Panc1 (cell line): ENCODE measurements around the gene MAT2B. TPM values are rescaled to one million over a fixed set of nuclear protein-coding genes. Genes with fewer than 3 reads are reported as not detected.

Experiments used
- ATAC-seq: fragments of 200-7000 bp; cut with Tn5 transposase; 2 replicates; pipeline ENCODE4 v1.9.1; 2020; ENCODE audit warnings: mild to moderate bottlenecking, moderate library complexity
- BruUV-seq: library from RNA; stranded (reverse); fragments of 400-500 nt; replicated peaks from 2 replicates; lab custom pipeline; 2021; lab: Mats Ljungman, UMichigan
- CTCF ChIA-PET: fragments of 300-600 bp; sonication (Branson Sonifier 250); formaldehyde crosslinking; loops from one replicate; lab custom pipeline; 2022; ENCODE audit warnings: antibody characterized with exemption; lab: Charles Lee
- POLR2A ChIA-PET: fragments of 300-600 bp; sonication (Branson Sonifier 250); formaldehyde crosslinking; loops from one replicate; lab custom pipeline; 2022; ENCODE audit warnings: antibody characterized with exemption; lab: Charles Lee
- DNase-seq: peaks from one replicate; pipeline ENCODE4 v3.0.0-alpha.2; 2010; ENCODE audit warnings: low read depth, low spot score
- H3K27ac ChIP-seq: 2 replicates; pipeline ENCODE4 v1.5.1; 2011; ENCODE audit warnings: mild to moderate bottlenecking, low read length, inconsistent platforms
- H3K27me3 ChIP-seq: fragments of 200-500 bp; sonication (Bioruptor generic); 2 replicates; pipeline ENCODE4 v1.6.0; 2014; ENCODE audit warnings: low read length, inconsistent platforms; ENCODE audit not compliant: control insufficient read depth, insufficient read depth
- H3K36me3 ChIP-seq: fragments of 200-500 bp; sonication (Bioruptor generic); 2 replicates; pipeline ENCODE4 v1.5.1; 2014; ENCODE audit warnings: inconsistent platforms, mild to moderate bottlenecking, low read length, moderate library complexity; ENCODE audit not compliant: control insufficient read depth, insufficient read depth
- H3K4me1 ChIP-seq: 2 replicates; pipeline ENCODE4 v1.5.1; 2011; ENCODE audit warnings: inconsistent platforms, mild to moderate bottlenecking, low read length, moderate library complexity; ENCODE audit not compliant: control insufficient read depth, insufficient read depth
- H3K4me3 ChIP-seq, 2 experiments: 2 replicates each; pipeline ENCODE4 v1.5.1; 2011 to 2012; ENCODE audit warnings: low read depth in 2 of 2, low read length in 2 of 2, mild to moderate bottlenecking in 2 of 2, inconsistent platforms in 1 of 2, moderate library complexity in 1 of 2
- H3K9me3 ChIP-seq: fragments of 200-500 bp; sonication (Bioruptor generic); 2 replicates; pipeline ENCODE4 v1.5.1; 2014; ENCODE audit warnings: low read depth, mild to moderate bottlenecking, inconsistent platforms, low read length, moderate library complexity; ENCODE audit not compliant: control insufficient read depth, insufficient read depth
- CTCF ChIP-seq: fragments of 450-650 bp; IDR thresholded peaks from 2 replicates; pipeline ENCODE4 v1.5.1; 2017; ENCODE audit warnings: mild to moderate bottlenecking
- POLR2AphosphoS5 ChIP-seq: IDR thresholded peaks from 2 replicates; pipeline ENCODE4 v1.6.1; 2012; ENCODE audit warnings: mild to moderate bottlenecking, low read depth, low read length, moderate library complexity
- REST ChIP-seq, 2 experiments: IDR thresholded peaks; 2 replicates each; pipeline ENCODE4 v1.6.1; 2011 to 2012; ENCODE audit warnings: low read depth in 2 of 2, control low read depth in 1 of 2, low read length in 1 of 2, mild to moderate bottlenecking in 1 of 2, moderate library complexity in 1 of 2; ENCODE audit not compliant: insufficient read depth in 1 of 2
- SIN3A ChIP-seq: IDR thresholded peaks from 2 replicates; pipeline ENCODE4 v1.6.1; 2012; ENCODE audit warnings: low read depth, mild to moderate bottlenecking, low read length, moderate library complexity, borderline replicate concordance; ENCODE audit not compliant: insufficient read depth
- TCF7L2 ChIP-seq: IDR thresholded peaks from 2 replicates; pipeline ENCODE4 v1.6.1; 2011; ENCODE audit warnings: mild to moderate bottlenecking, low read depth, low read length, inconsistent platforms
- in situ Hi-C: cut with HindIII; loops from 2 replicates; pipeline ENCODE4 v1.10.0; 2016; ENCODE audit warnings: low sequenced_read_pairs, low pct_unique_long_range_greater_than_20kb
- intact Hi-C: fragments of 100-400 bp; cut with micrococcal nuclease; formaldehyde crosslinking; loops from one replicate; pipeline ENCODE4 v1.10.0; 2022; ENCODE audit not compliant: unreplicated experiment
- total RNA-seq: library from RNA; stranded (reverse); gene quantifications from one replicate; pipeline ENCODE4 v1.2.1, GENCODE V29; 2021; ENCODE audit not compliant: unreplicated experiment

Gene MAT2B
- total RNA-seq, 1 experiment from 2014 or later, result 52.1 TPM

- POLR2A ChIA-PET, result no interaction called here
- intact Hi-C loops, result loop anchor here (5.0 to 10.0 kb wide), 4 partner anchors 446 to 1638 kb away; no protein-coding TSS in a partner anchor
Observed at GRCh38 chr5:163566678-163567077, 61.3 kb downstream of the MAT2B start.

GRCh38 chr5:163567811-163568210 lies 62.4 kb downstream of the MAT2B start:
- Histone ChIP-seq H3K9me3 (no peaks in the 10 kb centered on the region), H3K27ac (no peak overlapping the region), H3K36me3 (no peaks in the 10 kb centered on the region), H3K27me3 (peaks cover 35% of the 10 kb centered on the region), H3K4me1 (peaks cover 8% of the 10 kb centered on the region), H3K4me3 (no peak overlapping the region)
- no peak for TF ChIP-seq POLR2AphosphoS5
- TF ChIP-seq CTCF, result no peak
- TF ChIP-seq REST (IDR thresholded peaks at IDR 0.05; ENCODE audit: insufficient read depth in 1 of 2, low read depth in 2 of 2, low read length in 1 of 2), result no peak
- no peak for TF ChIP-seq TCF7L2
- no peak for TF ChIP-seq SIN3A
- BruUV-seq, result no TSS peak
- in situ Hi-C loops, result no loop called here
- ATAC-seq (no peak), DNase-seq (no peak)
- CTCF ChIA-PET, result no interaction called here
- intact Hi-C loops, result loop anchor here (5.0 to 10.0 kb wide), 4 partner anchors 444 to 1637 kb away; no protein-coding TSS in a partner anchor
- POLR2A ChIA-PET, result no interaction called here

More at GRCh38 chr5:163566678-163567077, 61.3 kb downstream of the MAT2B start:
- no peak for DNase-seq
- BruUV-seq, result no TSS peak
- in situ Hi-C loops, result no loop called here
- peaks cover 8% of the 10 kb centered on the region for H3K4me1 ChIP-seq
- H3K4me3 ChIP-seq, result no peak overlapping the region
- TF ChIP-seq REST (IDR thresholded peaks at IDR 0.05; ENCODE audit: insufficient read depth in 1 of 2, low read depth in 2 of 2, low read length in 1 of 2), result no peak
- no peak for TF ChIP-seq SIN3A
- no peak for TF ChIP-seq CTCF
- TF ChIP-seq POLR2AphosphoS5, result no peak
- no peak for TF ChIP-seq TCF7L2
- H3K27ac ChIP-seq, result no peak overlapping the region
- ATAC-seq, result no peak
- CTCF ChIA-PET, result interaction anchor here (0.5 kb wide), 1 partner anchor 451 kb away, joined by 3 read pairs; no protein-coding TSS in a partner anchor
- H3K36me3 ChIP-seq, result no peaks in the 10 kb centered on the region
- H3K9me3 ChIP-seq, result no peaks in the 10 kb centered on the region
- H3K27me3 ChIP-seq, result peaks cover 35% of the 10 kb centered on the region
